Panc1 (cell line): ENCODE measurements around the gene SCUBE3. TPM values are rescaled to one million over a fixed set of nuclear protein-coding genes. Genes with fewer than 3 reads are reported as not detected.

ENCODE experiments used
- ATAC-seq: fragments of 200-7000 bp; cut with Tn5 transposase; 2 replicates; pipeline ENCODE4 v1.9.1; 2020; ENCODE audit warnings: mild to moderate bottlenecking, moderate library complexity
- BruUV-seq: library from RNA; stranded (reverse); fragments of 400-500 nt; replicated peaks from 2 replicates; lab custom pipeline; 2021; lab: Mats Ljungman, UMichigan
- CTCF ChIA-PET: fragments of 300-600 bp; sonication (Branson Sonifier 250); formaldehyde crosslinking; loops from one replicate; lab custom pipeline; 2022; ENCODE audit warnings: antibody characterized with exemption; lab: Charles Lee
- POLR2A ChIA-PET: fragments of 300-600 bp; sonication (Branson Sonifier 250); formaldehyde crosslinking; loops from one replicate; lab custom pipeline; 2022; ENCODE audit warnings: antibody characterized with exemption; lab: Charles Lee
- DNase-seq: peaks from one replicate; pipeline ENCODE4 v3.0.0-alpha.2; 2010; ENCODE audit warnings: low read depth, low spot score
- H3K27ac ChIP-seq: 2 replicates; pipeline ENCODE4 v1.5.1; 2011; ENCODE audit warnings: mild to moderate bottlenecking, low read length, inconsistent platforms
- H3K27me3 ChIP-seq: fragments of 200-500 bp; sonication (Bioruptor generic); 2 replicates; pipeline ENCODE4 v1.6.0; 2014; ENCODE audit warnings: low read length, inconsistent platforms; ENCODE audit not compliant: control insufficient read depth, insufficient read depth
- H3K36me3 ChIP-seq: fragments of 200-500 bp; sonication (Bioruptor generic); 2 replicates; pipeline ENCODE4 v1.5.1; 2014; ENCODE audit warnings: inconsistent platforms, mild to moderate bottlenecking, low read length, moderate library complexity; ENCODE audit not compliant: control insufficient read depth, insufficient read depth
- H3K4me1 ChIP-seq: 2 replicates; pipeline ENCODE4 v1.5.1; 2011; ENCODE audit warnings: inconsistent platforms, mild to moderate bottlenecking, low read length, moderate library complexity; ENCODE audit not compliant: control insufficient read depth, insufficient read depth
- H3K4me3 ChIP-seq, 2 experiments: 2 replicates each; pipeline ENCODE4 v1.5.1; 2011 to 2012; ENCODE audit warnings: low read depth in 2 of 2, low read length in 2 of 2, mild to moderate bottlenecking in 2 of 2, inconsistent platforms in 1 of 2, moderate library complexity in 1 of 2
- H3K9me3 ChIP-seq: fragments of 200-500 bp; sonication (Bioruptor generic); 2 replicates; pipeline ENCODE4 v1.5.1; 2014; ENCODE audit warnings: low read depth, mild to moderate bottlenecking, inconsistent platforms, low read length, moderate library complexity; ENCODE audit not compliant: control insufficient read depth, insufficient read depth
- CTCF ChIP-seq: fragments of 450-650 bp; IDR thresholded peaks from 2 replicates; pipeline ENCODE4 v1.5.1; 2017; ENCODE audit warnings: mild to moderate bottlenecking
- POLR2AphosphoS5 ChIP-seq: IDR thresholded peaks from 2 replicates; pipeline ENCODE4 v1.6.1; 2012; ENCODE audit warnings: mild to moderate bottlenecking, low read depth, low read length, moderate library complexity
- REST ChIP-seq, 2 experiments: IDR thresholded peaks; 2 replicates each; pipeline ENCODE4 v1.6.1; 2011 to 2012; ENCODE audit warnings: low read depth in 2 of 2, control low read depth in 1 of 2, low read length in 1 of 2, mild to moderate bottlenecking in 1 of 2, moderate library complexity in 1 of 2; ENCODE audit not compliant: insufficient read depth in 1 of 2
- SIN3A ChIP-seq: IDR thresholded peaks from 2 replicates; pipeline ENCODE4 v1.6.1; 2012; ENCODE audit warnings: low read depth, mild to moderate bottlenecking, low read length, moderate library complexity, borderline replicate concordance; ENCODE audit not compliant: insufficient read depth
- TCF7L2 ChIP-seq: IDR thresholded peaks from 2 replicates; pipeline ENCODE4 v1.6.1; 2011; ENCODE audit warnings: mild to moderate bottlenecking, low read depth, low read length, inconsistent platforms
- in situ Hi-C: cut with HindIII; loops from 2 replicates; pipeline ENCODE4 v1.10.0; 2016; ENCODE audit warnings: low sequenced_read_pairs, low pct_unique_long_range_greater_than_20kb
- intact Hi-C: fragments of 100-400 bp; cut with micrococcal nuclease; formaldehyde crosslinking; loops from one replicate; pipeline ENCODE4 v1.10.0; 2022; ENCODE audit not compliant: unreplicated experiment
- total RNA-seq: library from RNA; stranded (reverse); gene quantifications from one replicate; pipeline ENCODE4 v1.2.1, GENCODE V29; 2021; ENCODE audit not compliant: unreplicated experiment

SCUBE3 gene
- total RNA-seq, 1 experiment from 2014 or later: 1.6 TPM

- Histone ChIP-seq H3K4me1 (no peaks in the 10 kb centered on the region), H3K27ac (no peak overlapping the region), H3K36me3 (peaks cover 3% of the 10 kb centered on the region; the same call in 1 of the 2 replicates), H3K4me3 (no peak overlapping the region), H3K27me3 (no peaks in the 10 kb centered on the region), H3K9me3 (no peaks in the 10 kb centered on the region)
- DNase-seq: no peak
- POLR2A ChIA-PET: no interaction called here
- intact Hi-C loops: no loop called here
- no peak for TF ChIP-seq SIN3A
- TF ChIP-seq POLR2AphosphoS5: no peak
- TF ChIP-seq CTCF: no peak
- no peak for TF ChIP-seq TCF7L2
- TF ChIP-seq REST (IDR thresholded peaks at IDR 0.05; ENCODE audit: insufficient read depth in 1 of 2, low read depth in 2 of 2, low read length in 1 of 2): no peak
- ATAC-seq: no peak
- in situ Hi-C loops: no loop called here
- no TSS peak for BruUV-seq
- CTCF ChIA-PET: interaction anchor here (0.6 to 1.1 kb wide), 3 partner anchors 33 to 291 kb away, joined by 3 to 7 read pairs (median 3); partner anchors contain the start of gene ZNF76
These were observed 78.7 kb downstream of the SCUBE3 start for GRCh38 chr6:35292494-35292893.

- ChIA-PET CTCF (interaction anchor here (1.0 to 1.1 kb wide), 2 partner anchors 156 to 290 kb away, joined by 3 to 5 read pairs; no protein-coding TSS in a partner anchor), POLR2A (no interaction called here)
- no peaks in the 10 kb centered on the region for H3K9me3 ChIP-seq
- no peak for TF ChIP-seq CTCF
- no peak for TF ChIP-seq SIN3A
- no peak for TF ChIP-seq REST (IDR thresholded peaks at IDR 0.05; ENCODE audit: insufficient read depth in 1 of 2, low read depth in 2 of 2, low read length in 1 of 2)
- no peak for TF ChIP-seq TCF7L2
- no peak for TF ChIP-seq POLR2AphosphoS5
- no peak for DNase-seq
- ATAC-seq: no peak
- H3K4me1 ChIP-seq: no peaks in the 10 kb centered on the region
- no peaks in the 10 kb centered on the region for H3K27me3 ChIP-seq
- H3K27ac ChIP-seq: no peak overlapping the region
- no peak overlapping the region for H3K4me3 ChIP-seq
- intact Hi-C loops: loop anchor here (1.0 kb wide), 1 partner anchor 156 kb away; no protein-coding TSS in a partner anchor
- BruUV-seq: no TSS peak
- peaks cover 2% of the 10 kb centered on the region; the same call in 1 of the 2 replicates for H3K36me3 ChIP-seq
- in situ Hi-C loops: no loop called here
These were observed 79.9 kb downstream of the SCUBE3 start for GRCh38 chr6:35293681-35294080.
